Measurements from ENCODE around the gene ATP12A.

The ATP12A gene

DNA sequence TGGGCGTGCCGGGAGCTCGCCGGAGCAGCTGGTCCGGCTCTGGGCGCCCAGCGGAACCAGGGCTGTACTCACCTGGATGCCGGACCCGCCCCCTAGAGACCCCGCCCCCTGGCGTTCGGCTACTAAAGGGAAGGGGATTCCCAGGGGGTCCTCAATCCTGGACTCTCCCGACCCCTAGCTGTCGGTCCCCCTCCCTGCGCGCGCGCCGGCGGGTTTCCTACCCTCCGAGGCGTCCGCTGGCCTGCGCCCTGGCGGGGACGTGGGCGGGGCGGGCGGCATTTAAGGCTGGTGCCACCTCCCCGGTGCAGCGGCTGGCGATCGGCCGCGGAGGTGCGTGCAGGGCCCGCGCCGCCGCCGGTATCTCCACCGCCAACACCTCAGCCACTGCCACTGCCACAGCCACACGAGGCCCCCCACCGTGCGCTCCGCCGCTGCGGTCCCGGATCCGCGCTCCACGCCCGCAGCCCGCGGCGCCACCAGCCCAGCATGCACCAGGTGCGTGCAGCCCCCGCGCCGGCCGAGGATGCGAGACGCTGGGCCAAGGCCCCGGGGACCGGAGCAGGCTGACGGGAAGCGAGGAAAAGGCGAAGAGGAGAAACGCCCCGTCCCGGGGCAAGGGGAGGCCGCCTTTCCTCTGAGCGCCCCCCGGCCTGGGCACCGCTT is at the start of gene ATP12A:
Gene ATP12A (plus strand): TSS at position 151 of the 663 bp plus-strand sequence. CDS start 336 bp downstream, at position 487.
- TF ChIP-seq, protein P1, sequence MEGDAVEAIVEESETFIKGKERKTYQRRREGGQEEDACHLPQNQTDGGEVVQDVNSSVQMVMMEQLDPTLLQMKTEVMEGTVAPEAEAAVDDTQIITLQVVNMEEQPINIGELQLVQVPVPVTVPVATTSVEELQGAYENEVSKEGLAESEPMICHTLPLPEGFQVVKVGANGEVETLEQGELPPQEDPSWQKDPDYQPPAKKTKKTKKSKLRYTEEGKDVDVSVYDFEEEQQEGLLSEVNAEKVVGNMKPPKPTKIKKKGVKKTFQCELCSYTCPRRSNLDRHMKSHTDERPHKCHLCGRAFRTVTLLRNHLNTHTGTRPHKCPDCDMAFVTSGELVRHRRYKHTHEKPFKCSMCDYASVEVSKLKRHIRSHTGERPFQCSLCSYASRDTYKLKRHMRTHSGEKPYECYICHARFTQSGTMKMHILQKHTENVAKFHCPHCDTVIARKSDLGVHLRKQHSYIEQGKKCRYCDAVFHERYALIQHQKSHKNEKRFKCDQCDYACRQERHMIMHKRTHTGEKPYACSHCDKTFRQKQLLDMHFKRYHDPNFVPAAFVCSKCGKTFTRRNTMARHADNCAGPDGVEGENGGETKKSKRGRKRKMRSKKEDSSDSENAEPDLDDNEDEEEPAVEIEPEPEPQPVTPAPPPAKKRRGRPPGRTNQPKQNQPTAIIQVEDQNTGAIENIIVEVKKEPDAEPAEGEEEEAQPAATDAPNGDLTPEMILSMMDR (IDR thresholded peaks at IDR 0.05; ENCODE audit: low read length, missing control alignments), result no peak
- DNase-seq (ENCODE audit: low read depth), result no peak
- H3K4me3 ChIP-seq (replicated peaks; ENCODE audit: low read depth, low read length), result peak within 1 kb of the TSS; percentile 14

DNA sequence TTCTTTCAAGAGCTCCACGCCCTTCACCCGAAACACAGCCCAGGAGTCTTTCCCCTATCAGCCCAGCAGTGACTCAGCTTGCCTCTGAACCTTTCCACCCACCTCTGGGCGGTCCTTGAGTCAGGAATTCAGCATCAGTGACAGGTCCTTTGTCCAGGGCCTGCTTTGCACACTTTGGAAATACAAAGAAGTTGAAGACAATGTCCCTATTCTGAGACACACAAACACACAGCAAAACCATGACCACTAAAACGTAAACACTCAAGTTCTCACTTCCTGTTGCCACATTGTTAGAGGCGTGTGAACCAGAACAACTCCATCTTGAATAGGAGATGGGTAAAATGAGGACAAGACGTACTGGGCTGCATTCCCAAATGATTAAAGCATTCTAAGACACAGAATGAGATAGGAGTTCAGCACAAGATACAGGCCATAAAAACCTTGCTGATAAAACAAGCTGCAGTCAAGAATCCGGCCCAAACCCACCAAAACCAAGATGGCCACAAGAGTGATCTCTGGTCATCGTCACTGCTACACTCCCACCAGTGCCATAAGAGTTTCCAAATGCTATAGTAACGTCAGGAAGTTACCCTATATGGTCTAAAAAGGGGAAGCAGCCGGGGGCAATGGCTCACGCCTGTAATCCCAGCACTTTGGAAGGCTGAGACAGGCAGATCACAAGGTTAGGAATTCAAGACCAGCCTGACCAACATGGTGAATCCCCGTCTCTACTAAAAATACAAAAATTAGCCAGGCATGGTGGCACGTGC is 49.2 kb upstream of the ATP12A start:
- peak; percentile 53 for DNase-seq (ENCODE audit: low read depth)

GRCh38 chr13:24631922-24632321 is 48.3 kb upstream of the ATP12A start:
- H3K4me3 ChIP-seq (replicated peaks; ENCODE audit: low read depth, low read length), result no peak overlapping the region
- DNase-seq (ENCODE audit: low read depth), result no peak
- TF ChIP-seq, protein P1 (IDR thresholded peaks at IDR 0.05; ENCODE audit: low read length, missing control alignments), result no peak

More for the DNA sequence above, 49.2 kb upstream of the ATP12A start:
- H3K4me3 ChIP-seq (replicated peaks; ENCODE audit: low read depth, low read length), result no peak overlapping the region
- TF ChIP-seq, protein P1 (IDR thresholded peaks at IDR 0.05; ENCODE audit: low read length, missing control alignments), result no peak

GRCh38 chr13:24632382-24633121 is 47.7 kb upstream of the ATP12A start:
- no peak overlapping the region for H3K4me3 ChIP-seq (replicated peaks; ENCODE audit: low read depth, low read length)
- TF ChIP-seq, protein P1 (IDR thresholded peaks at IDR 0.05; ENCODE audit: low read length, missing control alignments), result no peak
- DNase-seq (ENCODE audit: low read depth), result no peak

- no peak for DNase-seq (ENCODE audit: low read depth)
- TF ChIP-seq, protein P1 (IDR thresholded peaks at IDR 0.05; ENCODE audit: low read length, missing control alignments), result no peak
- no peak overlapping the region for H3K4me3 ChIP-seq (replicated peaks; ENCODE audit: low read depth, low read length)
These were observed 43.4 kb upstream of the ATP12A start for GRCh38 chr13:24636776-24637175.

DNA sequence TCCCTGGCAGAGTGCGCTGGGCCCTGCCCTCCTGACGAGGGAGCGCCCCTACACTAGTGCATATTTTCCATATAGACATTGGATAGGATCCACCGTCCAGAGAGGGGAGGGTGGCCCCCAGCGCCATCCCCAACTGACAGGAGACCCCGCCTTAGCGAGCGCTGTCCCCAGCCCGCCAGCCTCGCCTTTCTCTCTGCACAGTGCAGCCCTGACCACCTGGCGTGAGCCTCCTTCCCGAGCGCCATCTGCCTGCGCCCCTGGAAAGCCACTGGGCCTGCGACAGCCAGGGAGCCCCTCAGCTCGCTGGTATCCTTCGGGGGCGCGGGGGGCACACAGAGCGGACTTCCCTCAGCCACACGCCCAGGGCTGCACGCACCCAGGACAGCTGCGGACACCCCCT is 42.1 kb upstream of the ATP12A start:
- no peak overlapping the region for H3K4me3 ChIP-seq (replicated peaks; ENCODE audit: low read depth, low read length)
- DNase-seq (ENCODE audit: low read depth), result no peak
- TF ChIP-seq, protein P1 (IDR thresholded peaks at IDR 0.05; ENCODE audit: low read length, missing control alignments), result no peak
